Right lung (tissue), 5 donors: Measurements from ENCODE around the gene ASXL1. TPM values are rescaled to one million over a fixed set of nuclear protein-coding genes. Genes with fewer than 3 reads are reported as not detected.
A peak's percentile ranks its signal among the peaks of the same experiment; 100 is the strongest.

Experiments
- DNase-seq, 2 donors: peaks; one replicate each; pipeline ENCODE4 v3.0.0-alpha.2; 2013
- polyA plus RNA-seq, 5 donors: library from polyadenylated mRNA; unstranded; fragments of 120-200 nt; gene quantifications; one replicate each; pipeline versions ENCODE4 v1.2.1 to v1.2.3, GENCODE V29; 2013; ENCODE audit warnings: inconsistent platforms in 1 of 5, low replicate concordance in 1 of 5; ENCODE audit not compliant: insufficient read length in 5 of 5, insufficient read depth in 1 of 5

Gene ASXL1
- polyA plus RNA-seq, 5 donors: 57.3 to 89.6 (median 78.4) TPM

- DNase-seq: no peak
These were observed 119.7 kb downstream of the ASXL1 start for GRCh38 chr20:32477594-32478512.

GRCh38 chr20:32478576-32478975 lies 120.4 kb downstream of the ASXL1 start:
- DNase-seq: no peak

- DNase-seq: no peak
These were observed 120.9 kb downstream of the ASXL1 start for GRCh38 chr20:32479012-32479411.

GRCh38 chr20:32479697-32480171 lies 121.6 kb downstream of the ASXL1 start:
- DNase-seq: no peak

- no peak for DNase-seq
These were observed 122.5 kb downstream of the ASXL1 start for GRCh38 chr20:32480371-32481241.

- DNase-seq: no peak
These were observed 123.4 kb downstream of the ASXL1 start for GRCh38 chr20:32481311-32482142.

GRCh38 chr20:32482143-32482441 lies 124.0 kb downstream of the ASXL1 start:
- DNase-seq: no peak

- DNase-seq: no peak
These were observed 124.5 kb downstream of the ASXL1 start for GRCh38 chr20:32482442-32483261.

GRCh38 chr20:32483351-32484224 lies 125.5 kb downstream of the ASXL1 start:
- peak; percentile 74 to 75 for DNase-seq

GRCh38 chr20:32484225-32484957 lies 126.3 kb downstream of the ASXL1 start:
- DNase-seq: no peak

- DNase-seq: peak; percentile 70 to 80
These were observed 127.0 kb downstream of the ASXL1 start for GRCh38 chr20:32484958-32485769.

GRCh38 chr20:32485770-32486478 lies 127.8 kb downstream of the ASXL1 start:
- no peak for DNase-seq

GRCh38 chr20:32487381-32487780 lies 129.2 kb downstream of the ASXL1 start:
- no peak for DNase-seq

GRCh38 chr20:32488066-32488838 lies 130.1 kb downstream of the ASXL1 start:
- no peak for DNase-seq
